Stimulated activated CD8-positive, alpha-beta memory T cell treated with anti-CD3 and anti-CD28 coated beads, Interleukin-7, amount 100 ng/mL, for 1 hour (primary cell): ENCODE measurements around the gene TENT5C.

ENCODE experiments used
- DNase-seq, 2 donors: peaks; one replicate each; pipeline ENCODE4 v3.0.0-alpha.2; 2020; ENCODE audit warnings: low read depth in 2 of 2

The TENT5C gene

DNA sequence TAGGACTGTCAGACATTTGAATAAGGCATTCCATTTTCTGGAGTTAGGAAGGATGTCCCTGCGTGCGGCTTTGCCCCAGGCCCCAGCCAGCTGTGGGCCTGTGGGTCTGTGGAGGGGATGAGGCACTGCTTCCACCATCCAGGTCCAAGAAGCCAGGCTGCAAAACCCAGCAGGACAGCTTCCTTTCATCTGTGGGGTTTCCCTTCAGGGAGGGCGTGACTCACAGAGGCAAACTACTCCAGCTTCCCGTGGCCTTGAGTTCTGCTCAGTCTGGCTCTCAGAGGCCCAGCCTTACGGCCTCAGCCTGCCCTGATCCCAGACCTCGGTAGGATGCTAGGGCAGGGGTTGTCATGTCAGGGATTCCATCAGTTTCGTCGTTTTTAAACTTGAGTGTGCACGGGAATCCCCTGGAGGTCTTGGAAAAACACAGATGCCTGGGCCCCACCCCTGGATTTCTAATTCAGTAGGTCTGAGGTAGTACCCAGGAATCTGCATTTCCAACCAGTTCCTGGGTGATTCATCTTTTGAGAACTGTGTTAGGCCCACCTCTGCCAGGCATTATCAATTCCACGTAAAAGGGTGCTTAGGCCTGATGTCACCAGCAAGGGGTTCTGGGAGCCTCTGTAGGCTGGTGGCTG is 32.3 kb upstream of the TENT5C start:
- no peak for DNase-seq

DNA sequence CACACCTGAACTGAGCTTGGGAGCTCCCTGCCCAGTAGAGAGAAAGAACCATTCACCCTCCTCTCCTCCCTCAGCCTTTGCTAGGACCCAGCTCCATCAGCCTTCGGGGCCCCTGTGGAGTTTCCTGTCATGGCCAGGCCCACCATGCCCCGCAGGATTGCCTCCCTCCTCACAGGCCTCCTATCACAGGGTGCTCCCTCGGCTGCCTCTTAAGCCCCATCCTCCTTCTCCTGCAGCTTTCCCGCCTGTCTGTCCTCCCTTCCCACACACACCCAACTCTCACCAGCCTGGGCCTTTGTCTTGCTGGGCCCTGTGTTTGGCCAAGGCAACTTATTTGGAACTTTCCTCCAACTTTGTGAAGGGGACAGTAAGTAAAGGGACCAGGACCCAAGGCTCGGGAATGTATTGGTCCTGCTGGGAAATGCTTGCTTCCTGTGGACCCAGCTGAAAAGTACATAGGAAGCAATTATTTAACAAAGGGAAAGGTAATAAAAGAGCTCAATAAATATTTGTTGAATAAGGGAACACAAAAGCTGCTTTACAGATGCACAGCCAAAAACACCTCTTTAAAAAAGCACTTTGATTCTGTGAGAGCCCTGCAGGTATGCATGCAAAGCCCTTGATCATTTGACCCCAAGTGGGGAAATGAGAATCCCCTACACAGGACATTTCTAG is 31.6 kb upstream of the TENT5C start:
- no peak for DNase-seq

DNA sequence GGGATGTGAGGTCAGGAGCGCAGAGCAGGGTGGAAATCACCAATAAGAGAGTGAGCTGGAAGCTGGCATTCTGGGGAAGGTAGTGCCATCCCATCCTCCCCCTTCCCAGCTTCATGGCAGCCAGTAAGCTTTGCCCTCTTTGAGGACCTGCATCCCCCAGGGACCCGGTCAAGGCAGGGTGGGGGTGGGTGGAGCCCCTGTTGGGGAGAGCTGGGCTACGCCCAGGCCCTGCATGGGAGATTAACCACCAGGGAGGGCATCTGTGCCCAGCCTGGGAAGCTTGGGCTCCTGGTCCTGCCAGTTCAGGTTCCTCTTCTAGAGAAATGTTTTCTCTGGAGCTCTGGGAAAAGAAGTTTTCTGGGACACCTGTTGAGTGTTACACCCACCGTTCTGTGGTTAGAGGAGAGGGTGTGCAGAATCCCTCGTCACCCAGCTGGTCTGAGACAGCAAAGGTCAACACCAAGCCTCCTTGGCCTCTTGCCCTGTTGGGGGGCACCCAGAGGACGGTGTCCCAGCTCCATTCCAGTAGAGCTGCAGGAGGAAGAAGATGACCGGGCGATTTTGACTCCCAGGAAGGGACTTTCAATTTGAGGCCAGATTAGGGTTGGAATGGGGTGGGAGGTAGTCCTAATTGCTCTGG is 30.1 kb upstream of the TENT5C start:
- no peak for DNase-seq

DNA sequence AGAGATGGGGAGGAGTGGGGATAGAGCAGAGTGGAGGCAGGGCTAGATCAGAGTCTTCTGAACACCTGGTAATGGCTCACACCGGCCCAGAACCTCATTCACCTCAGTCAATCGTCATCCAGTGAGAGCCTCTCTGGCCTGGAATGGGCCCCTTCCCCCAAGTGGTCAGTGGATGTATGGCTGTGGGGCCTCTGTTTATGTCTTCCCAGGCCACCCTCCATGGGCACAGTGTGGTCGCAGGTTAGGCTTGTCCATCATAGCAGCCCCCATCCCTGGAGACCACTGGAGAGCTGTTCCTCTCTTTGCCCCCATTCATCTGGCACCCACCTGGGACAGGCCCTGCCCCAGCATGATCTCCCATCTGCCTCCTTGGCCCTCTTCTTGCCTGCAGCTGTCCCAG is 29.6 kb upstream of the TENT5C start:
- no peak for DNase-seq

DNA sequence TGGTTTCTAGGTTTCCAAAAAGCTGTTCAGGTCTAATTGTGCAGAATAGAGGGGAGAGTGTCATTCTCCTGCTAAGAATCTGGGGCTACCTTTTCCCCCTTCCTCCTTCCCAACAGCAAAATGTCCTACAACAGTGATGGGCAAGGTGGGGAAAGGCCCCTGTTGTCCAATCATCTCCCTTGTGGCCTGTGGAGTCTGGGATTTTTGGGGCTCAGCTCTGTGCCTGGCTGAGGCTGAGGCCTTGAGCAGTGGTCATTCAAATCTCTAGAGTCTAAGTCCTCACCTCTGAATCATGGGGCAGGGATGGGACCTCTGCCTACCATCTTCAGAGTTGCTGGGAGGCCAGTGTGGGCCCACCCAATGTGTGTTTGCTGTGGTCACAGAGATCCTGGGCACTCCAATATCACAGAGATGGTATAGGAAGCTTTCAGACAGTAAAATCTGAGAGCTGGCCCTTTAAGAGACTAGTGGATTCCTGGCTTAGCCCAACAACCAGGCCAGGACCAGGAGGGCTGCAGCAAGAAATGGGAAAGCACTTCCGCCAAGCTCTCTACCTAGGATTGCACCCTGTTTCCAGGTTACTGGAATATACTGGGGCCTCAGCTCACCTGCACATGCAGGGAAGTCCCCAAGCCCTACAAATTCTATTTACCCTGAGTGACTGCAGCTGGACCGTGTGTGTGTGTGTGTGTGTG is 28.5 kb upstream of the TENT5C start:
- no peak for DNase-seq

DNA sequence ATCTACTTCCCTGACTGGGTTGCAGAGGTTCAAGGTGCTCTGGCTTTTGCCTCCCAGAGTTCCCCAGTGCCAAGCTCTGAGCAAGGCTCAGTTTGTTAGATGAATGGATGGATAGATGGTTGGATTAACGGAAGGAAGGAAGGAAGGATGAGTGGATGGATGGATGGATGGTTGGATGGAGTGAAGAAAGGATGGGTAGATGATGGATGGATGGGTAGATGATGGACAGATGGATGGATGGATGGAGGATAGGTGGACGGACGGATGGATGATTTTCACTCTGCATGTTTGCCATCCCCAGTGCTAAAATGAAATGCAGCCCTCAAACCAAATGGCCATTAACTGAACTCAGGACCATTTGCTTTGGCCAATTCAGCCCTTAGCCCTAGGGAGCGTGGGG is 27.4 kb upstream of the TENT5C start:
- no peak for DNase-seq

DNA sequence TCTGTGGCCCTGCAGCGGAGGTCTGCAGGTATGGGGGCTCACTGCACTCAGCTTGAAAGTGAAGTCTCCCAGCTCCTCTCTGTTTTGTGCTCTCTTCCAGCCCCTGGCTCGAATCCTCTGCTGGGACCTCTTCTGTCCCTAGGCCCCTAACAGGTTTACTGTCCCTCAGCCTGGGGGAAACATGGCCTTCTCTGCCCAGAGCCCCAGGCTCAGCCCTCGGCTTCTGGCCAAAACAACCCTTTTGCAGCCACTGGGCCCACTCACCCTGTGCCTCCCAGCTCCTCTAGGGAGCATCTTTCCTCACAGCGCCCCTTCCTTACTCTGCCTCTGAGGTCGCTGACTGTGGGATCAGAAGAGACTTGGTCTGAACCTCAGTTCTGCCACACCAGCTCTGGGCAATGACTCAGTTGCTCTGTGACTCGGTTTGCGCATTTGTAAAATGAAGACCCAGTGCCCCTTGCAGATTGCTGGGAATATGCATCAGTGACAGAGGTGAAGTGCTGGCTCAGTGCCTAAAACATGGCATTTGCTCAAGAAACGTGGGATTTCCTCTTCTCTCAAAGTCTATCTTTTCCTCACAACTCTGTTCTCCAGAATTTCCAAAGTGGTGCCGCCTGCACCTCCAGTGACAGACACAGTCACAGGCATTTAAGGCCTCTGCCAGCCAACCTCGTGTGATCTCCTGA is 26.5 kb upstream of the TENT5C start:
- DNase-seq = no peak

DNA sequence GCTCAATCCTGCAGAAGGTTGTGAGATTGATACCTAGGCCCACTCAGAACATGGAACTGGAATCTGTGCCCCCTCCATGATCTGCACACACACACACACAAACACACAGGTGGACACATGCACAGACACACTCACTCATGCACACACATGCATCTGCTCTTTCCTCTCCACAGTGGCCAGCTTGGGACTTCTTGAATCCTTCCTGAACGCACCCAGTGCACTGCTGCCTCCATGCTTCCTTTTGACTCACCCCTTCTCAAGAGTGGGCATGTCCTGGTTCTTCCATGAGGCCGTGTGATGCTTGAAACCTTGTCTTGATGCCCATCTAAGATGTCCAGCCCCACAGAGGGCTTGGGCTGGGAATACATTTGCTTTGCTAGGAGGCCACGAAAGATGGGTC is 25.4 kb upstream of the TENT5C start:
- DNase-seq = no peak

DNA sequence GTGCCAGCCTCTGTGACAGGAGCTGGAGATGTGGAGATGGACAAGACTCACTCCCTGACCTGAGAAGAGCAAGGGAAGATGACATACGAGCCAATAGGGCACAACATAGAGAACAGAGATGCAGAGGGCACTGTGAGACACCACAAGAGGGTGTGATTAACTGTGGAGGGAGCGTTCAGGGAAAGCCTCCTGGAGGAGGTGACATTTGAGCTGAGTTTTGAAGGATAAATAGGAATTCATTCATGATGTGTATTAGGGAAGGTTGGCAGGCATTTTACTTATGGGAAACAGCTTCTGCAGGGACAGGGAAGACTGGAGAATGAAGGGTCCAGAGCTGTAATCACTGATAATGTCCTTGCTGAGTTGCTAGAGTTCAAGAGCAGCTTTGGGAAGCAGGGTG is 25.0 kb upstream of the TENT5C start:
- no peak for DNase-seq

DNA sequence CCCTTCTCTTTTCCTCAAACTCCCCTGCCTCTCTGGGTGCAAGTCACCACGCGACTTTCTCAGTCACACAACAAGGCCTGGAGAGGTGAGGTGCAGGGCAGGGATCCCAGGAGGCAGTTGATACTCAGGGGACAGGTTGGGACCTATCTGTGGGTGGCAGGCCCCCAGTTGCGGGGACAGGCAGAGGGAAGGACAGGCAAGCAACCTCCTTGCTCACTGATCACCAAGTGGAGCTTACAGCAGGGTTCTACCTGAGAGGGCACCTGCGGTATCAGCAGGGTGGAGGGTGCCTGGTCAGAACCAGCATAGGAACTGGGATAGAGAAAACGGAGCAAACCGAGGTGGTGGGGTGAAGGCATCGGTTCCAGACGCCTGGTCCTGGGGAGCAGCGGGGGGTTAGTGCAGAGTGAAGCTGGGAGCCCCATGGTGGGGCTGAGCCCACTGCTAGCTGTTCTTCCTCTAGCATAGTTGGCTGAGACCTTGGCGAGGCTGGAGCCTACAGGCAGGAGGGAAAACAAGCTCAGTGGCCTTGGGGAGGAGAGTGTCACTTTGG is 24.4 kb upstream of the TENT5C start:
- DNase-seq = no peak

DNA sequence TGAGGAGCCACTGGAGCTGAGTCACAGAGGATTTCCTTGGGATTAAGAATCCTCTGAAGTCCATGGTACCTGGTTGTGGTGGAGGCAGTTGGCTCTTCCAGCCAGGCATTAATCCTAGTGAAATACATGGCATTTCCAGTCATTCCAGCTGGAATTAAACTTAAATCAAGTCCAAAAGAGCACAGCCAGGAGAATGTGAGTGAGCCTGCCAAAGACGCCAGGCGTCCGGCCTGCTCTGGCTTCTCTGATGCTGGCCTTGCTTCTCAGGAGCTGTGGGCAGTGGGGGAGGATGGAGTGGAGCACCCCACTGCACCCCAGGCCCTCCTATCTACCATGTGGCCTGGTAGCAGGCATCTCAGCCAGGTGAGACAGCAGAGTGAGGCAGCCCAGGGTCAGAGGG is 23.4 kb upstream of the TENT5C start:
- no peak for DNase-seq

DNA sequence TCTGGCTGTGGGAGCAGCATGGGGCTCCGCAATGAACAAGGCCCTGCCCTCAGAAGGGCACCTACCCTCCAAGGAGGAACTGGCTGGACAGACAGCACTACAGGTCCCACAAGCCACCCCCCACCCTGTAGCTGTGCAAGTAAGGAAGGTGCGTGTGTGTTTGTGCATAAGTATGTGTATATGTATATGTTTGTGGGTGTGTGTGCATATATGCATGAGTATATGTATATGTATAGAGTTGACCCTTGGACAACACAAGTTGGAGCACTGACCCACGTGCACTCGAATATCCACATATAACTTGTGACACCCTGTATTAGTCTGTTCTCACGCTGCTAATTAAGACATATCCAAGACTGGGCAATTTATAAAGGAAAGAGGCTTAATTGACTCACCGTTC is 22.6 kb upstream of the TENT5C start:
- DNase-seq = no peak

DNA sequence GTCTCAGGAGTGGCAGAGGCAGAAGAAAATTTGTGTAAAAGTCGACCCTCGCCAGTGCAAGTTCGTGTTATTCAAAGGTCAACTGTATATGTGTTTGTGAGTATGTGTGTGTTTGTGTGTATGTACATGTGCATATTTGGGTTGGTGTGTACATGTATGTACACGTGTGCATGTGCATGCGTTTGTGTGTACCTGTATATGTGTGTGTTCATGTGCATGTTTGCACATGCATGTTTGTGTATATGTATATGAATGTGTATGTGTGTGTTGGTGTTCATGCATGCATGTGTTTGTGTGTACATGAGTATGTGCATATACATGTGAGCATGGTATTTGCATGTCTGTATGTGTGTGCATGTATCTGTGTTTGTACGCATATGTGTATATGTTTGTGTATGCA is 21.7 kb upstream of the TENT5C start:
- DNase-seq = no peak

DNA sequence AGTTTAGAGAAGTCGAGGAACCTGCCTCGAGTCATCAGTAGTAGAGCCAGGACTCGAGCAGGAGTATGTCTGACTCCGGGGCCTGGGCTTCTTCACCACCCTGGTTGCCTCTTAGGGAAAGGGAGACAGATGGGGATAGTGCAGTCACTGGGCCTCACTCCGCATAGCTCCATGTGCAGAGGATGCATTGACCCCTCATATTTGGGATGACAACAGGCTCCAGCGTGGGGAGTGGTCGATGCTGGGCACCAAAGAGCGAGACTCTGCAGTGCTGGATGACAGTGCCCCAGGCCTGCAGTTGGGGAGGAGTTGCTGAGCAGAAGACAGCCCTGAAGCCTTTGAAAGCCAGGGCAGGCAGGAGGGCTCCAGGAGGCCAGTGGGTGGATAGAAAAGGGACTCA is 20.8 kb upstream of the TENT5C start:
- no peak for DNase-seq

DNA sequence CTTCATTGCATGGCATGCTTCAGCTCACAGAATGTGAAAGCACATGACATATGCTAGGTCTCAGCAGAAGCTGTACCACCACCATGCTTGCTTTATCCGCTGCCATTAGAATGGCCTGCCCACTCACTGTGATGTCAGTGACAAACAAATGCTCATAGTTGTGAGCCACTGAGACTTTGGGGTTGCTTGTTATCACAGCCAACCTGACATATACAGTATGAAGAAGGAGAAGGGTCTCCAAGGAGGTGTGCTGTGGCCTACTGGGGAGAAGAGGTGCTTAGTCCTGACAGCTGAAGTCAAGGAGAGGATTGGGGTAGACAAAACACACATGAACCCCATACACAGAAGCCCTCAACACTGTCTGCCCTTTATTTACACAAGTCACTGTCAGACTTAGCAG is 19.5 kb upstream of the TENT5C start:
- no peak for DNase-seq

DNA sequence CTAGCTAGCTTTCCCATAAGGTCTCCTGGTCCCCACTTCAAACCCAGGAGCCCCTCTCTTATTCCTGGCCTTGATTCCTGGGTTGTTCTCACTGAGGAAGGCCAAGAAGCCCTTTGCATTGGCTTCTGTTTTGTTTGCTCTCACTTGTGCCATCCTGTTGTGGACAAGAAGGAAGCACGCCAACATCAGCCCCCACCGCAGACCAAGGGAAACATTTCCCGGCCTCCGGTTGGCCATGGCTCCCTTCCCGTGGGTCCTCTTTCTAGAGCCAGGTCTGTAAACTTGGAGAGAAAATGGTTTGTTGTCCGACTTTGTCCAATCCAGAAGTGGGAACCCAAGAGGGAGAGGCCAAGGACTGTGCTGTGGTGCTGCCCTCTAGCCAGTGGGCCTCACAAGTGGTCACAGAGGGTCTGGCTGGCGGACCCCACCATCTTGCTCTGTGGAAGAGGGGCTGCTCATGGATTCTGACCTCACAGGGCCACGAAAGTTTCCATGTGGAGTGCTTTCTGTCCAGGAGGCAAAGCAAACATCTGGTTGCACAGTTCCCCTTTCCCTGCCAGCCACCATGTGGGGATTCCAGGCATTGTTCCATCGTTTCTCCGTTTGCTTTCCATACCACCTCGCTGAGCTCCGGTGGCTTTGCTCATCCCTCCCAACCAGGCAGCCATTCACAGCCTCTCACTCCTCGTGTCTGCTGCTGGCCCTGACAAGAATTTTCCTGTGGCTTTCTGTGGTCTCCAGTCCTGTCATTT is 18.9 kb upstream of the TENT5C start:
- DNase-seq = no peak

DNA sequence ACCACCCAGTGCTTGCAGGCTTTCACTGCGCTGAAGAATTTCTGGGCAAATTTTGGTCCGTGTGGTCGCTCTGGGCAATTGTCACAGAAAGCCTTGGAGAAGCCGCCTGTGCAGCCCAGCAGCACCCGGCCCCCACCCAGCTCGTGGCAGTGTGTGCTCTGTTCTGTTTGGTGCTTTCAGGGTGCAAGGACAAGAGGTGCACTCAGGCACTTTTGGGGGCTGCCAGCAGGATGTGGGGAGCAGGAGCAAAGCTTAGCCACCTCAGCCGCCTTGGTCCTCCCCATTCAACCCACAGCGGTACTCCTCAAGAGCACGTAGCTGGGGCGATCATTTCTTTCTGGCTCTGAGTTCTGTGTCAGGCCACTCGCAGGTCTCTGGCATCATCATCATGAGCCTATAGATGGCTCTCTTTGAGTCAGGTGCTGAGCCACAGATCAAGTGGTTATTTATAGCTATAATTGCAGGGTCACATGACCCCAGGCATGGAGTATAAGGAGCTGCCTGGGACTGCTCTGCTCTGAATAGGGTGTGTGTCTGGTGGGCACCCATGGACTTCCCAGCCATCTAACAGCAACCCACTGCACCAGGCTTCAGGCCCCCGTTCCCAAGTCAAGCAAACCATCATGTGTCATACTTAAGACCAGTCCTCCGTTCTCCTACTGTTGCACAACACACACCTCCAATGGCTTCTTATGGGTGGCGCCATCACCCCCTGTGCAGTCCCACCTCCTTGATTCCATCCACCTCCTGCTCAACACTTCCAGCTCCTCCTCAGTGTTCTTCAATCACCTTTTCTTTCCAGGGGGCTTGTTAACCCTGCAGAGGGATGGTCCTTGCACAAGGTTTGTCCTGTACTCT is 18.1 kb upstream of the TENT5C start:
- DNase-seq = no peak

DNA sequence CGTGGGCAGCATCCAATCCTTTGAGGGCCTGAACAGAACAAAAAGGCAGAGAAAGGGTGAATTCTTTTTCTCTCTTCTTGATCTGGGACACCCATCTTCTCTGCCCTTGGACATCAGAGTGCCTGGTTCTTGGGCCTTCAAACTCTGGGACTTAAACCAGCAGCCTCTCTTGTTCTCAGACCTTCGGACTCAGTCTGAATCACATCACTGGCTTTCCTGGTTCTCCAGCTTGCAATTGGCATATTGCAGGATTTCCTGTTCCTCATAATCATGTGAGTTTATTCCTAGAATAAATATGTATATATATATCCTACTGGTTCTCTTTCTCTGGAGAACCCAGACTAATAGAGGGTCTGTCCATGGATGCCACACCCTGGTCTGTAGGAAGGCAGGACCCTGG is 16.3 kb upstream of the TENT5C start:
- DNase-seq = no peak

DNA sequence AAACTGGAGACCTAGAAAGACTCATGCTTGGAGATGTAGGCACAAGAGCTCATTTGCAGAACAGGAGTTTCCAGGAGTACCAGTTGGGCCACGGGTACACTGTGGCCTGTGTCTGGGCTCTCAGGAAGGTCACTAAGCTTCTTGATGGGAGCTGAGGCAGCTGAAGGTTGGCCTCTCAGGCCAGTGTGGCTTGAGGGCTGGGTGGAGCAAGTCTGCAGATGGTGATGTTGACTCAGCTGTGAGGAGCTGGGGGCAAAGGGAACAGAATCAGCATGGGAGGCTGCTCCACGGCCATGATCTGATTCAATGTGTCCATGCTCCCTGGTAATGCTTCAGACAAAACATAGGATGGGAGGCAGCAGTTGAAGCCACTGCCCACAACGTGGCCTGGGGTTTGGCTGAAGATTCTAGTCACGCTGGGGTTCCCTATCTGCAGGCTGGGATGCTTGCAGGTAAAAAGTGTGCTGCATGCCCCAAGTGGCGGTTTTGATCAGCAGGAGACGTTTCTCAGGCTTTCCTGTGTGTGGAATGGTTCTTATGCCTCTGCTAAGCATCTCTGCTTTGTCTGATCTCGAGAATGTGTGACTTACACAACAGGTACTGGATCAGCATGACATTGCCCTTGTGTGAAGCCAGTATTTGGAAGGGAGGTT is 15.4 kb upstream of the TENT5C start:
- DNase-seq = no peak

DNA sequence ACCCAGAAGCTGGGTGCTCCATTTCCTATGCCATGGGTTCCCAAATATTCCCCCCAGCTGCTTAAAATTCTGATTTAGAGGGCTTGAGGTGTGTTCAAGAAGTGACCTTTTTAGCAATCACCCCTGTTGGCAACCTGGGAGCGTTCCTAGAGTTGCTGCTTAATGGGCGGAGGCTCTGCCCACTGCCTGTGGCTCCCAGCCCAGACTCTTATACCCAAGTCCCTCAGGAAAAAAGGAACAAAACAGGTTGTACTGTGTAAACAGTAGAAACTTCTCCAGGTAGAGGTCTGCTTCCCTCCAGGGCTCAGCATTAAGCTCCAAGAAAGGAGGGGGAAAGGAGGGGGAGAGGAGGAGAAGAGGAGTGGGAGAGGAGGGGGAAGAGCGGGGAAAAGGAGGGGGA is 14.6 kb upstream of the TENT5C start:
- no peak for DNase-seq
